Mucosa of descending colon (tissue), 3 donors: ENCODE measurements around the gene PLEKHA7. TPM values are rescaled to one million over a fixed set of nuclear protein-coding genes. Genes with fewer than 3 reads are reported as not detected.

Source experiments
- ATAC-seq: fragments of 200-7000 bp; cut with Tn5 transposase; one replicate; pipeline ENCODE4 v1.9.1; 2020; ENCODE audit warnings: mild to moderate bottlenecking, moderate library complexity
- DNase-seq, 3 donors: peaks; one replicate each; pipeline ENCODE4 v3.0.0-alpha.2; 2020
- H3K36me3 ChIP-seq: fragments of 200-600 bp; one replicate; pipeline ENCODE4 v1.8.0; 2021; ENCODE audit warnings: low read depth, mild to moderate bottlenecking
- H3K4me1 ChIP-seq: fragments of 200-600 bp; one replicate; pipeline ENCODE4 v1.8.0; 2021; ENCODE audit warnings: low read depth, mild to moderate bottlenecking
- H3K4me3 ChIP-seq: fragments of 200-600 bp; one replicate; pipeline ENCODE4 v1.8.0; 2021; ENCODE audit warnings: mild to moderate bottlenecking
- H3K9me3 ChIP-seq: fragments of 200-600 bp; one replicate; pipeline ENCODE4 v1.8.0; 2021; ENCODE audit warnings: mild to moderate bottlenecking
- intact Hi-C, 2 donors: fragments of 100-400 bp; cut with DNase I in 1 of 2; cut with micrococcal nuclease in 1 of 2; formaldehyde crosslinking; loops; one replicate each; pipeline versions ENCODE4 v1.11.0 to v1.11.1; 2022; cut with DNase I, micrococcal nuclease
- total RNA-seq, 3 donors: library from RNA; stranded (reverse); fragmentation: NEBNext Ultra II Directional in 2 of 3; extraction: Animal tissue kit (Norgen Biotek cat#: 25700) in 2 of 3; gene quantifications; one replicate each; pipeline versions ENCODE4 v1.2.1 to v1.2.4, GENCODE V29; 2021 to 2023
- TF ChIP-seq, protein P1 (sequence below): fragments of 200-600 bp; IDR thresholded peaks from one replicate; pipeline ENCODE4 v1.8.0; 2022; ENCODE audit warnings: antibody characterized with exemption, mild to moderate bottlenecking
- donor health status: DM: no; HTN: no; CAD: no; lungs with moderate emphysema.
- donor health status: DM: no; HTN: no; CAD: no.
- donor health status: DM: no; HTN: yes; CAD: no.

Gene PLEKHA7
- total RNA-seq, 3 donors from 2014 or later, result 67.0 to 120 (median 99.6) TPM

DNA sequence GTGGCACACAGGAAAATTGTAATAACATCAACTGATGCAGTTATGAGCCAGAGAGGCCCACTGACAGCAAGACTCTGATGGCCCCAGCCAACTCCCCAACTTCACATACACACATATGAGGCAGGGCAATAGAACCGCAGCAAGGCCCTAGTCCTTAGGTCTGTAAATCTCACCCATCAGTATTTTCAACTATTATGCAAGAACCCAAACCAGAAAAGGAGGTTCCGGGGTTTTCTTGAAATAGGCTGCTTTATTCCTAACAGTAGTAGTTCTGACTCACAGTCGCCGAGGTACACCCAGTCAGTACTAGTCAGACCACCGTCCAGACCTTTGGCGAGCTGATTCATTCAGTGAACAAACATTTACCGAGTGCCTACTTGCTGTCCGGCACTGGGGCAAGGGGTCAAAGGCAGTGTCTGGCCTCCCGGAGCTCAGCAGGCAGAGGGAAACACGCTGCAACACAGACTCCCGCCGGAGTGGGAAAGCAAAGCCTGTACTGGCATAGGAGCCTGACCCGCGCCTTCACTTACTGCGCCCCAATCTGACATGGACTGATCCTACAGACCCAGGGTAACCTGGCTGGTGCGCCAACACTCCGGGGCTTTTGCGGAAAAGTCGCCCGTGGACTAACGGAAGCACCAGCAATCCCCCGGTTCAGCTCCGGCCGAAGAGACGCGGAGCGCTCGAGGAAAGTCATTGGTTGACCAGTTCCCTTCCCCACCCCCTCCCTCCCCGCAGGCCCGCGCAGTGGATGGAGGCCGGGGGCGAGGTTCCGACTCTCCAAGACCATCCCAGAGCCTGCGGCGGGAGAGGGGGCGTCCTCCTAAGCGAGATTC, 1.3 kb downstream of the PLEKHA7 start:
- H3K4me1 ChIP-seq, result no peaks in the 10 kb centered on the region
- ATAC-seq (peak; percentile 76), DNase-seq (peak; percentile 66 to 77 (median 69))
- no peaks in the 10 kb centered on the region for H3K36me3 ChIP-seq
- TF ChIP-seq, protein P1, sequence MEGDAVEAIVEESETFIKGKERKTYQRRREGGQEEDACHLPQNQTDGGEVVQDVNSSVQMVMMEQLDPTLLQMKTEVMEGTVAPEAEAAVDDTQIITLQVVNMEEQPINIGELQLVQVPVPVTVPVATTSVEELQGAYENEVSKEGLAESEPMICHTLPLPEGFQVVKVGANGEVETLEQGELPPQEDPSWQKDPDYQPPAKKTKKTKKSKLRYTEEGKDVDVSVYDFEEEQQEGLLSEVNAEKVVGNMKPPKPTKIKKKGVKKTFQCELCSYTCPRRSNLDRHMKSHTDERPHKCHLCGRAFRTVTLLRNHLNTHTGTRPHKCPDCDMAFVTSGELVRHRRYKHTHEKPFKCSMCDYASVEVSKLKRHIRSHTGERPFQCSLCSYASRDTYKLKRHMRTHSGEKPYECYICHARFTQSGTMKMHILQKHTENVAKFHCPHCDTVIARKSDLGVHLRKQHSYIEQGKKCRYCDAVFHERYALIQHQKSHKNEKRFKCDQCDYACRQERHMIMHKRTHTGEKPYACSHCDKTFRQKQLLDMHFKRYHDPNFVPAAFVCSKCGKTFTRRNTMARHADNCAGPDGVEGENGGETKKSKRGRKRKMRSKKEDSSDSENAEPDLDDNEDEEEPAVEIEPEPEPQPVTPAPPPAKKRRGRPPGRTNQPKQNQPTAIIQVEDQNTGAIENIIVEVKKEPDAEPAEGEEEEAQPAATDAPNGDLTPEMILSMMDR, result no peak
- intact Hi-C loops, result no loop called here
- peak overlapping the region; percentile 46 for H3K4me3 ChIP-seq
- H3K9me3 ChIP-seq, result no peaks in the 10 kb centered on the region

DNA sequence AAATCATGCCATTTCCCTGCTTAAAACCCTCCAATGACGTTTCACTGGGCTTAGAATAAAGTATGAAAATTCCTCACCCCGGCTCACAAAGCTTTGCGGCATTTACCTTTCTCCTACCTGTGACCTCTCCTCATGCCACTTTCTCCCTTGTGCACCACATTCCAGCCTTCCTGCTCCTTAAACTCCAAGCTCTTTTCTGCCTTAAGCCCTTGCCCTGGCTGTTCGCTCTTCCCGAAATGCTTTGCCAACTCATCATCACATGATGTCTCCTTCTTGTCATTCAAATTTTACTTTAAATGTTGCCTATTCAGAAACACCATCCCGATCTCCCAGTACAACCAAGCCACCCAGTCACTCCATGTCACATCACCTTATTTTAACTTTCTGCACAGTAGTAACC, 2.0 kb downstream of the PLEKHA7 start:
- TF ChIP-seq, protein P1, result no peak
- intact Hi-C loops, result no loop called here
- DNase-seq, result no peak
- Histone ChIP-seq H3K4me1 (no peaks in the 10 kb centered on the region), H3K36me3 (no peaks in the 10 kb centered on the region), H3K9me3 (no peaks in the 10 kb centered on the region), H3K4me3 (no peak overlapping the region)
- ATAC-seq, result no peak

- H3K4me3 ChIP-seq, result no peak overlapping the region
- TF ChIP-seq, protein P1, result no peak
- peak in 1 of 3 donors; percentile 24 for DNase-seq
Observed at GRCh38 chr11:17010851-17011420, 3.3 kb downstream of the PLEKHA7 start.

GRCh38 chr11:17008099-17008498, 6.1 kb downstream of the PLEKHA7 start:
- TF ChIP-seq, protein P1, result no peak
- peak in 1 of 3 donors; percentile 42 for DNase-seq
- H3K4me1 ChIP-seq, result peaks cover 8% of the 10 kb centered on the region
- H3K9me3 ChIP-seq, result no peaks in the 10 kb centered on the region
- no peak overlapping the region for H3K4me3 ChIP-seq
- peak; percentile 6 for ATAC-seq
- no peaks in the 10 kb centered on the region for H3K36me3 ChIP-seq
- intact Hi-C loops, result no loop called here

More at GRCh38 chr11:17010851-17011420, 3.3 kb downstream of the PLEKHA7 start:
- H3K36me3 ChIP-seq, result no peaks in the 10 kb centered on the region
- no peaks in the 10 kb centered on the region for H3K4me1 ChIP-seq
- no peak for ATAC-seq
- H3K9me3 ChIP-seq, result no peaks in the 10 kb centered on the region
- intact Hi-C loops, result no loop called here

DNA sequence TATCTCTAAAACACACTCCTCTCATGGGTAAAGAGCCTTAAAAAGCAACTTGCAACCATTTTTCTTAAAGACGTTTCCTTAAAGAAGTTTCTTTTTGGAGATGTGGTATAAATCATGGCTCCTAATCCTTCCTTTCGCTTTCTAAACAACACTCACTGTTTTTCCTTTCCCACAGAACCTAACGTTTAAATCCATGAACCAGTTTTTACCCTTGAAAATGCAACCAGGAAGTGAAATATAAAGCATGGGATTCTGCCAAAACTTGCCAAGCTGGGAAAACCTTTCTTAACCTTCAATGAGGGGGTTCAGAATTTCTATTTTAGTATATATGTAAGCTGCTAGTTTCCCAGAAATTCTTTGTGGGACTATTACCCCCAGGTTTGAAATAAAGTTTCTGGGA, 8.6 kb downstream of the PLEKHA7 start:
- TF ChIP-seq, protein P1, result no peak
- peak; percentile 13 for ATAC-seq
- no peak for DNase-seq

More for the DNA sequence above, 8.6 kb downstream of the PLEKHA7 start:
- Histone ChIP-seq H3K36me3 (no peaks in the 10 kb centered on the region), H3K4me1 (peaks cover 12% of the 10 kb centered on the region), H3K4me3 (no peak overlapping the region), H3K9me3 (no peaks in the 10 kb centered on the region)
- intact Hi-C loops, result no loop called here
